Naive thymus-derived CD4-positive, alpha-beta T cell (primary cell): ENCODE measurements around the gene CXXC5. TPM values are rescaled to one million over a fixed set of nuclear protein-coding genes. Genes with fewer than 3 reads are reported as not detected.

Experiments used
- ATAC-seq: fragments of 150-1000 bp; cut with Tn5 transposase; 2 replicates; pipeline ENCODE4 v1.10.0; 2021; ENCODE audit warnings: mild to moderate bottlenecking, moderate library complexity
- CTCF ChIA-PET: fragments of 350-600 bp; sonication (Branson Sonifier 250); formaldehyde crosslinking; loops from one replicate; lab custom pipeline; 2021; ENCODE audit warnings: antibody characterized with exemption; lab: Charles Lee
- POLR2A ChIA-PET: fragments of 350-600 bp; sonication (Branson Sonifier 250); formaldehyde crosslinking; loops from one replicate; lab custom pipeline; 2021; ENCODE audit warnings: antibody characterized with exemption, inconsistent platforms; lab: Charles Lee
- DNase-seq, 9 donors: peaks; one replicate each; pipeline versions ENCODE4 v3.0.0 to v3.0.0-alpha.2; 2020 to 2022; ENCODE audit warnings: mixed read lengths in 1 of 9
- H3K27ac ChIP-seq: one replicate; pipeline ENCODE4 v1.7.0; 2013; ENCODE audit warnings: mild to moderate bottlenecking, low read depth, low read length, moderate library complexity
- H3K27me3 ChIP-seq, 2 donors: one replicate each; pipeline ENCODE4 v1.7.0; 2013; ENCODE audit warnings: low read length in 2 of 2, mild to moderate bottlenecking in 2 of 2, moderate library complexity in 2 of 2; ENCODE audit not compliant: control insufficient read depth in 2 of 2, insufficient read depth in 2 of 2
- H3K36me3 ChIP-seq, 3 experiments: 1 replicate in 2 of 3; 2 replicates in 1 of 3; pipeline ENCODE4 v1.7.0; 2013; ENCODE audit warnings: low read length in 3 of 3, mild to moderate bottlenecking in 3 of 3, moderate library complexity in 1 of 3; ENCODE audit not compliant: insufficient read depth in 3 of 3, control insufficient read depth in 2 of 3
- H3K4me1 ChIP-seq, 2 donors: one replicate each; pipeline ENCODE4 v1.7.0; 2013; ENCODE audit warnings: low read length in 2 of 2, mild to moderate bottlenecking in 2 of 2, moderate library complexity in 1 of 2; ENCODE audit not compliant: control insufficient read depth in 2 of 2, insufficient read depth in 2 of 2
- H3K4me3 ChIP-seq: 2 replicates; pipeline ENCODE4 v1.7.0; 2013; ENCODE audit warnings: mild to moderate bottlenecking, low read length
- H3K9me3 ChIP-seq, 3 experiments: 1 replicate in 2 of 3; 2 replicates in 1 of 3; pipeline ENCODE4 v1.7.0; 2013; ENCODE audit warnings: low read length in 3 of 3; ENCODE audit not compliant: control insufficient read depth in 2 of 3
- H3K27ac Mint-ChIP-seq, 9 donors: one replicate each; pipeline ENCODE4 v1.8.0; 2020 to 2022; ENCODE audit warnings: mixed read lengths in 9 of 9, mild to moderate bottlenecking in 8 of 9, moderate library complexity in 5 of 9, inconsistent platforms in 2 of 9
- H3K27me3 Mint-ChIP-seq, 5 donors: one replicate each; pipeline ENCODE4 v1.8.0; 2021 to 2022; ENCODE audit warnings: mixed read lengths in 5 of 5, mild to moderate bottlenecking in 1 of 5
- H3K36me3 Mint-ChIP-seq, 5 donors: one replicate each; pipeline ENCODE4 v1.8.0; 2020 to 2022; ENCODE audit warnings: mixed read lengths in 5 of 5, mild to moderate bottlenecking in 3 of 5, inconsistent platforms in 1 of 5
- H3K4me1 Mint-ChIP-seq, 7 donors: one replicate each; pipeline ENCODE4 v1.8.0; 2020 to 2022; ENCODE audit warnings: mixed read lengths in 7 of 7, mild to moderate bottlenecking in 3 of 7, inconsistent platforms in 1 of 7
- H3K4me3 Mint-ChIP-seq, 10 donors: one replicate each; pipeline ENCODE4 v1.8.0; 2020 to 2022; ENCODE audit warnings: mild to moderate bottlenecking in 10 of 10, mixed read lengths in 10 of 10, moderate library complexity in 6 of 10, inconsistent platforms in 2 of 10
- H3K9me3 Mint-ChIP-seq, 11 donors: one replicate each; pipeline ENCODE4 v1.8.0; 2020 to 2022; ENCODE audit warnings: mixed read lengths in 11 of 11, mild to moderate bottlenecking in 4 of 11, inconsistent platforms in 1 of 11, moderate library complexity in 1 of 11
- intact Hi-C, 2 donors: fragments of 100-400 bp; cut with micrococcal nuclease; formaldehyde crosslinking; loops; one replicate each; pipeline ENCODE4 v1.15.1; 2023
- polyA plus RNA-seq, 2 donors: library from polyadenylated mRNA; unstranded; fragments of 300-500 nt; fragmentation: Illumina TruSeq; gene quantifications; one replicate each; pipeline ENCODE4 v1.2.3, GENCODE V29; 2021
- total RNA-seq, 6 experiments: library from RNA in 5 of 6; stranded (reverse) in 5 of 6; gene quantifications; 1 replicate in 5 of 6; 2 replicates in 1 of 6; pipeline ENCODE4 v1.2.3 and lab custom pipeline; 2021 to 2026

Gene CXXC5
- total and polyA plus RNA-seq, 7 experiments from 2014 or later = 0.73 to 21.4 (median 2.2) TPM

- no peaks in the 10 kb centered on the region for H3K27me3 Mint-ChIP-seq
- Histone ChIP-seq H3K4me3 (no peak overlapping the region), H3K27ac (no peak overlapping the region), H3K9me3 (no peaks in the 10 kb centered on the region), H3K36me3 (no peaks in the 10 kb centered on the region), H3K27me3 (no peaks in the 10 kb centered on the region), H3K4me1 (no peaks in the 10 kb centered on the region)
- no peak for ATAC-seq
- no peak overlapping the region for H3K4me3 Mint-ChIP-seq
- H3K36me3 Mint-ChIP-seq = no peaks in the 10 kb centered on the region
- H3K27ac Mint-ChIP-seq = no peak overlapping the region
- ChIA-PET POLR2A (no interaction called here), CTCF (no interaction called here)
- DNase-seq = no peak
- intact Hi-C loops = no loop called here
- no peaks in the 10 kb centered on the region for H3K4me1 Mint-ChIP-seq
- H3K9me3 Mint-ChIP-seq = no peaks in the 10 kb centered on the region
These were observed 85.0 kb downstream of the CXXC5 start for GRCh38 chr5:139733010-139733688.

Other genes with a start within 250 kb of the CXXC5 start
- gene SPATA24, start 244.3 kb upstream of the CXXC5 start, total RNA-seq = 1 to 10 TPM; 4.4 to 7.6 (median 5.8) TPM
- 1 to 10 TPM; 4.6 to 6.6 TPM for gene SPATA24, start 244.3 kb upstream of the CXXC5 start, polyA plus RNA-seq
- 1 to 10 TPM; 2.2 to 9.7 (median 4.9) TPM for gene DNAJC18, start 208.8 kb upstream of the CXXC5 start, total RNA-seq
- 1 to 10 TPM; 3.8 to 6.8 TPM for gene DNAJC18, start 208.8 kb upstream of the CXXC5 start, polyA plus RNA-seq
- gene ECSCR, start 185.6 kb upstream of the CXXC5 start, total RNA-seq = under 1 TPM in 3 of 5 experiments, not detected in 2; 0.37 to 0.73 (median 0.38) TPM
- under 1 TPM in 1 of 2 donors, not detected in 1; 0.19 TPM for gene ECSCR, start 185.6 kb upstream of the CXXC5 start, polyA plus RNA-seq
- under 1 TPM in 3 of 5 experiments, not detected in 2; 0.14 to 0.99 (median 0.27) TPM for gene SMIM33, start 177.3 kb upstream of the CXXC5 start, total RNA-seq
- under 1 TPM; 0.09 to 0.64 TPM for gene SMIM33, start 177.3 kb upstream of the CXXC5 start, polyA plus RNA-seq
- gene STING1, start 165.6 kb upstream of the CXXC5 start, total RNA-seq = 100 to 1,000 TPM; 124 to 213 (median 130) TPM
- 100 to 1,000 TPM in 1 of 2 donors, 10 to 100 TPM in 1; 84.6 to 150 TPM for gene STING1, start 165.6 kb upstream of the CXXC5 start, polyA plus RNA-seq
- gene UBE2D2, start 87.0 kb upstream of the CXXC5 start, total RNA-seq = 100 to 1,000 TPM; 145 to 214 (median 184) TPM
- 100 to 1,000 TPM; 320 to 343 TPM for gene UBE2D2, start 87.0 kb upstream of the CXXC5 start, polyA plus RNA-seq
- gene PSD2, start 147.5 kb downstream of the CXXC5 start, total RNA-seq = under 1 TPM in 2 of 5 experiments, not detected in 3; 0.05 to 0.42 TPM
- gene PSD2, start 147.5 kb downstream of the CXXC5 start, polyA plus RNA-seq = not detected